ENCODE data around the gene CD2AP.
"Not testable (repeated sequence)": the region's sequence is repeated elsewhere in the genome, so short reads cannot be mapped to it uniquely, and the experiment has no call there.

Gene CD2AP

DNA sequence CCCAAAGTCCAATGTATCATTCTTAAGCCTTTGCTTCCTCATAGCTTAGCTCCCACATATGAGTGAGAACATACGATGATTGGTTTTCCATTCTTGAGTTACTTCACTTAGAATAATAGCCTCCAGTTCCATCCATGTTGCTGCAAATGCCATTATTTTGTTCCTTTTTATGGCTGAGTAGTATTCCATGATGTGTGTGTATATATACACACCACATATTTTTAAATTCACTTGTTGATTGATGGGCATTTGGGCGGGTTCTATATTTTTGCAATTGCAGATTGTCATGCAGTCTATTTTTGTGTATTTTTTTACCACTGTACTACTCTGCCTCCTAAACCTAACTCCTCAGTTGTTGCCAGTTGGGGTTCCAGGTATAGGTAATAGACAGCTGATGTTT lies 74.7 kb downstream of the CD2AP start:
- Histone ChIP-seq H3K9ac (ENCODE audit: low read length) (no peak overlapping the region), H3K27me3 (ENCODE audit: low read length) (no peaks in the 10 kb centered on the region), H3F3A (ENCODE audit: insufficient read depth) (peaks cover 24% of the 10 kb centered on the region), H3K36me3 (ENCODE audit: low read length) (peaks cover 47% of the 10 kb centered on the region), H2AFZ (ENCODE audit: low read depth, low read length, severe bottlenecking) (no peak overlapping the region), H3K4me2 (ENCODE audit: low read depth, low read length, poor library complexity, severe bottlenecking) (no peak overlapping the region), H3K4me3 (ENCODE audit: insufficient read depth, low read length, poor library complexity, severe bottlenecking) (no peak overlapping the region), H3K79me2 (ENCODE audit: insufficient read depth, low read length) (peaks cover 34% of the 10 kb centered on the region), H3K9me2 (replicated peaks; ENCODE audit: insufficient read depth, low read length) (no peaks in the 10 kb centered on the region), H3K27ac (ENCODE audit: low read depth, low read length) (no peak overlapping the region), H4K20me1 (ENCODE audit: low read depth, low read length) (peaks cover 7% of the 10 kb centered on the region), H3K9me3 (ENCODE audit: insufficient read depth, low read length) (no peaks in the 10 kb centered on the region)
- no peak for TF ChIP-seq EZH2phosphoT487 (conservative IDR thresholded peaks at IDR 0.05; ENCODE audit: low read length)
- TF ChIP-seq, protein P1, sequence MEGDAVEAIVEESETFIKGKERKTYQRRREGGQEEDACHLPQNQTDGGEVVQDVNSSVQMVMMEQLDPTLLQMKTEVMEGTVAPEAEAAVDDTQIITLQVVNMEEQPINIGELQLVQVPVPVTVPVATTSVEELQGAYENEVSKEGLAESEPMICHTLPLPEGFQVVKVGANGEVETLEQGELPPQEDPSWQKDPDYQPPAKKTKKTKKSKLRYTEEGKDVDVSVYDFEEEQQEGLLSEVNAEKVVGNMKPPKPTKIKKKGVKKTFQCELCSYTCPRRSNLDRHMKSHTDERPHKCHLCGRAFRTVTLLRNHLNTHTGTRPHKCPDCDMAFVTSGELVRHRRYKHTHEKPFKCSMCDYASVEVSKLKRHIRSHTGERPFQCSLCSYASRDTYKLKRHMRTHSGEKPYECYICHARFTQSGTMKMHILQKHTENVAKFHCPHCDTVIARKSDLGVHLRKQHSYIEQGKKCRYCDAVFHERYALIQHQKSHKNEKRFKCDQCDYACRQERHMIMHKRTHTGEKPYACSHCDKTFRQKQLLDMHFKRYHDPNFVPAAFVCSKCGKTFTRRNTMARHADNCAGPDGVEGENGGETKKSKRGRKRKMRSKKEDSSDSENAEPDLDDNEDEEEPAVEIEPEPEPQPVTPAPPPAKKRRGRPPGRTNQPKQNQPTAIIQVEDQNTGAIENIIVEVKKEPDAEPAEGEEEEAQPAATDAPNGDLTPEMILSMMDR (IDR thresholded peaks at IDR 0.05; ENCODE audit: insufficient read depth, low read length, poor library complexity, severe bottlenecking): no peak

DNA sequence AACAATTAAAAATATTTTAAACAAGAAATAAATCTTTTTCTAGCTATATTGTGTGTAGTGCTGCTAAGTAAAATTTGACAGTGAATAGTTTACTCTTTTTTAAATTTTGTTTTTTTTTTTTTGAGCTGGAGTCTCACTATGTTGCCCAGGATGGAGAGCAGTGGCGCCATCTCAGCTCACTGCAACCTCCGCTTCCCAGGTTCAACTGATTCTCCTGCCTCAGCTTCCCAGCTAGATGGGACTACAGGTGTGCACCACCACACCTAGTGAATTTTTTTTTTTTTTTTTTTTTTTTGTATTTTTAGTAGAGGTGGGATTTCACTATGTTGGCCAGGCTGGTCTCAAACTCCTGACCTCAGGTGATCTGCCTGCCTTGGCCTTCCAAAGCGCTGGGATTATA lies 75.7 kb downstream of the CD2AP start:
- H3K9me2 ChIP-seq (replicated peaks; ENCODE audit: insufficient read depth, low read length); H3K9ac ChIP-seq (ENCODE audit: low read length); H3K9me3 ChIP-seq (ENCODE audit: insufficient read depth, low read length); H3K27me3 ChIP-seq (ENCODE audit: low read length); H2AFZ ChIP-seq (ENCODE audit: low read depth, low read length, severe bottlenecking); H3K4me3 ChIP-seq (ENCODE audit: insufficient read depth, low read length, poor library complexity, severe bottlenecking); H3K27ac ChIP-seq (ENCODE audit: low read depth, low read length); H4K20me1 ChIP-seq (ENCODE audit: low read depth, low read length); H3K4me2 ChIP-seq (ENCODE audit: low read depth, low read length, poor library complexity, severe bottlenecking): not testable (repeated sequence)
- Histone ChIP-seq H3F3A (ENCODE audit: insufficient read depth) (peaks cover 24% of the 10 kb centered on the region), H3K36me3 (ENCODE audit: low read length) (peaks cover 45% of the 10 kb centered on the region), H3K79me2 (ENCODE audit: insufficient read depth, low read length) (peaks cover 36% of the 10 kb centered on the region)

DNA sequence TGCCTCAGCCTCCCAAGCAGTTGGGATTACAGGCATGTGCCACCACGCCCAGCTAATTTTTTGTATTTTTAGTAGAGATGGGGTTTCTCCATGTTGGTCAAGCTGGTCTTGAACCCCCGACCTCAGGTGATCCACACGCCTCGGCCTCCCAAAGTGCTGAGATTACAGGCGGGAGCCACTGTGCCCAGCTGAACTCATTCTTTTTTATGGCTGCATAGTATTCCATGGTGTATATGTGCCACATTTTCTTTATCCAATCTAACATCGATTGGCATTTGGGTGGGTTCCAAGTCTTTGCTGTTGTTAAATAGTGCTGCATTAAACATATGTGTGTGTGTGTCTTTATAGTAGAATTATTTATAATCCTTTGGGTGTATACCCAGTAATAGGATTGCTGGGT lies 78.9 kb downstream of the CD2AP start:
- not testable (repeated sequence) for H3K4me2 ChIP-seq (ENCODE audit: low read depth, low read length, poor library complexity, severe bottlenecking); H3K27me3 ChIP-seq (ENCODE audit: low read length); H3K9me3 ChIP-seq (ENCODE audit: insufficient read depth, low read length); H3K27ac ChIP-seq (ENCODE audit: low read depth, low read length); H3K4me3 ChIP-seq (ENCODE audit: insufficient read depth, low read length, poor library complexity, severe bottlenecking); H3K9ac ChIP-seq (ENCODE audit: low read length); H3K9me2 ChIP-seq (replicated peaks; ENCODE audit: insufficient read depth, low read length); H2AFZ ChIP-seq (ENCODE audit: low read depth, low read length, severe bottlenecking)
- H3F3A ChIP-seq (ENCODE audit: insufficient read depth): peaks cover 23% of the 10 kb centered on the region
- H4K20me1 ChIP-seq (ENCODE audit: low read depth, low read length): peaks cover 11% of the 10 kb centered on the region
- H3K36me3 ChIP-seq (ENCODE audit: low read length): peaks cover 59% of the 10 kb centered on the region
- peaks cover 64% of the 10 kb centered on the region for H3K79me2 ChIP-seq (ENCODE audit: insufficient read depth, low read length)

DNA sequence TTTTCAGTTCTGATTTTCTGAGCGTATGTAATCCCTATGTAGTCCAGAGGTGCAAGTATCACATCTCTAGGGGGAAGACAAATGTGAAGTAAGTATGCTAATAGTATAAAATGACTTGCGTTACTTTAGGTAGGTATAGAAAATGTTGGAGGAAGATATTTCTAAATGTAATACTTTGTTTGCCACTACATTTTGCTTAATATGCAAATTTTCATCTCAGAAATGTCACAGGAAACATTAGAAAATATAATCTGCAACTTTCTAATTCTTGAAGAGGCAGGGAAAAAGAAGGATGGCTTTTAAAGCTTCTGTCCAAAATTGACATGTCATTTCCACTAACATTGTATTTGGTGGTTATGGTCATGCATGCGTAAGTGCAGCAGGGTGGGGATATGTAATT lies 85.6 kb downstream of the CD2AP start:
- Histone ChIP-seq H3K79me2 (ENCODE audit: insufficient read depth, low read length) (peaks cover 83% of the 10 kb centered on the region), H3K27ac (ENCODE audit: low read depth, low read length) (no peak overlapping the region), H3K36me3 (ENCODE audit: low read length) (peaks cover 59% of the 10 kb centered on the region), H3F3A (ENCODE audit: insufficient read depth) (peaks cover 12% of the 10 kb centered on the region; the same call in 1 of the 2 replicates), H3K4me3 (ENCODE audit: insufficient read depth, low read length, poor library complexity, severe bottlenecking) (no peak overlapping the region), H3K27me3 (ENCODE audit: low read length) (no peaks in the 10 kb centered on the region), H3K9ac (ENCODE audit: low read length) (no peak overlapping the region), H4K20me1 (ENCODE audit: low read depth, low read length) (peaks cover 20% of the 10 kb centered on the region; the same call in 1 of the 2 replicates), H2AFZ (ENCODE audit: low read depth, low read length, severe bottlenecking) (no peak overlapping the region), H3K9me2 (replicated peaks; ENCODE audit: insufficient read depth, low read length) (no peaks in the 10 kb centered on the region), H3K4me2 (ENCODE audit: low read depth, low read length, poor library complexity, severe bottlenecking) (no peak overlapping the region), H3K9me3 (ENCODE audit: insufficient read depth, low read length) (no peaks in the 10 kb centered on the region)
- TF ChIP-seq EZH2phosphoT487 (conservative IDR thresholded peaks at IDR 0.05; ENCODE audit: low read length): no peak
- TF ChIP-seq, protein P1 (IDR thresholded peaks at IDR 0.05; ENCODE audit: insufficient read depth, low read length, poor library complexity, severe bottlenecking): no peak

DNA sequence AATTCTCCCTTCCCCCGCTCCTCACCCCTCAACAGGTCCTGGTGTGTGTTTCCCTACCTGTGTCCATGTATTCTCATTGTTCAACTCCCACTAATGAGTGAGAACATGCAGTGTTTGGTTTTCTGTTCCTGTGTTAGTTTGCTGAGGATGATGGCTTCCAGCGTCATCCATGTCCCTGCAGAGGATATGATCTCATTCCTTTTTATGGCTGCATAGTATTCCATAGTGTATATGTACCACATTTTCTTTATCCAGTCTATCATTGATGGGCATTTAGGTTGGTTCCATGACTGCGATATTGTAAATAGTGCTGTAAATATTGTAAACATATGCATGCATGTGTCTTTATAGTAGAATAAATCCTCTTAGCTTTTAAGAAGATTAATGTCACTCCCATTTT lies 89.0 kb downstream of the CD2AP start:
- peaks cover 81% of the 10 kb centered on the region for H3K79me2 ChIP-seq (ENCODE audit: insufficient read depth, low read length)
- peaks cover 16% of the 10 kb centered on the region; the same call in 1 of the 2 replicates for H3F3A ChIP-seq (ENCODE audit: insufficient read depth)
- H3K4me3 ChIP-seq (ENCODE audit: insufficient read depth, low read length, poor library complexity, severe bottlenecking); H2AFZ ChIP-seq (ENCODE audit: low read depth, low read length, severe bottlenecking); H3K27me3 ChIP-seq (ENCODE audit: low read length); H3K9me3 ChIP-seq (ENCODE audit: insufficient read depth, low read length); H3K4me2 ChIP-seq (ENCODE audit: low read depth, low read length, poor library complexity, severe bottlenecking); H3K9ac ChIP-seq (ENCODE audit: low read length); H3K27ac ChIP-seq (ENCODE audit: low read depth, low read length); H3K9me2 ChIP-seq (replicated peaks; ENCODE audit: insufficient read depth, low read length): not testable (repeated sequence)
- H4K20me1 ChIP-seq (ENCODE audit: low read depth, low read length): peaks cover 30% of the 10 kb centered on the region
- H3K36me3 ChIP-seq (ENCODE audit: low read length): peaks cover 43% of the 10 kb centered on the region
